Measurements from ENCODE around the gene PDE1A.

- TF ChIP-seq CTCF (conservative IDR thresholded peaks at IDR 0.05; ENCODE audit: low read length), result no peak
- no peak for TF ChIP-seq EZH2phosphoT487 (IDR thresholded peaks at IDR 0.05; ENCODE audit: borderline replicate concordance)
Measured at GRCh38 chr2:182166406-182166805, 260.4 kb downstream of the PDE1A start.

Measured in Loucy (cell line).